ENCODE measurements around the gene THBS1.

Gene THBS1

DNA sequence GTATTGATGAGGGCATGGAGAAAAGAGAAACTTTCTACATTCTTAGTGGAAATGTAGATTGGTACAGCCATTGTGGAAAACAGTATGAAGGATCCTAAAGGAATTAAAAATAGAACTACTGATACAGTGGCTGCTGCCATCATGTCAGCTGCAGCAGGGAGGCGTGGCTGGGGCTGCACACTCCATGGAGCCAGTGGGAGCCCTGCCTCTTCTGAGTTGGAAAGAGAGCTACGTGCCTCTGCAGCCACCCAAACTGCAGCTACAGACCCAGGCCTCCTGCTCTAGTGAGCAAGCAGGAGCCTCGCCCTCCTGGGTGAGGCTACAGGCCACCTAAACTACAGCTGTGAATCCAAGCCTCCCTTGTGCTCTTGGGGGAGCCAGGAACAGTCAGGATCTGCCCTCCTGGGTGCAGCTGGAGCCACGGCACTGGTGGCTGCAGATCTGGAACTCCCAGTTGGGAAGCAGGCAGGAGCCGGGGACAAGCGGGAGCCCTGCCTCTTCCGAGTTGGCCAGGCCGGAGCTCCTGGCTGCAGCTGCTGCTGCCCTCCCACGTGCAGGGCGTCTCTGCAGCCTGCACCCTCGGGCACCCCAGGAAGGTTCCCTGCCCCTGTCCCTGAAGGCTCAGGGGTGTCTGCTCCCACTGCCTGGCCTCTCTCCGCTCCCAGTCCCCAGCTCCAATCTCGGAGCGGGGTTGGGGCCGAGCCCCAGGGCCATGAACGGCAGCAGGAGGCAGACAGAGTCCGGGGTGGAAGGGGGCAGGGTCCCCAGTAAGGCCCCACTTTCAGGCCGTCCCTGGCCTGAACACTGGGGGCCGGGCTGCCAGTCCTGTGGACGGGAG, 64.5 kb downstream of the THBS1 start:
- TF ChIP-seq, protein P1, sequence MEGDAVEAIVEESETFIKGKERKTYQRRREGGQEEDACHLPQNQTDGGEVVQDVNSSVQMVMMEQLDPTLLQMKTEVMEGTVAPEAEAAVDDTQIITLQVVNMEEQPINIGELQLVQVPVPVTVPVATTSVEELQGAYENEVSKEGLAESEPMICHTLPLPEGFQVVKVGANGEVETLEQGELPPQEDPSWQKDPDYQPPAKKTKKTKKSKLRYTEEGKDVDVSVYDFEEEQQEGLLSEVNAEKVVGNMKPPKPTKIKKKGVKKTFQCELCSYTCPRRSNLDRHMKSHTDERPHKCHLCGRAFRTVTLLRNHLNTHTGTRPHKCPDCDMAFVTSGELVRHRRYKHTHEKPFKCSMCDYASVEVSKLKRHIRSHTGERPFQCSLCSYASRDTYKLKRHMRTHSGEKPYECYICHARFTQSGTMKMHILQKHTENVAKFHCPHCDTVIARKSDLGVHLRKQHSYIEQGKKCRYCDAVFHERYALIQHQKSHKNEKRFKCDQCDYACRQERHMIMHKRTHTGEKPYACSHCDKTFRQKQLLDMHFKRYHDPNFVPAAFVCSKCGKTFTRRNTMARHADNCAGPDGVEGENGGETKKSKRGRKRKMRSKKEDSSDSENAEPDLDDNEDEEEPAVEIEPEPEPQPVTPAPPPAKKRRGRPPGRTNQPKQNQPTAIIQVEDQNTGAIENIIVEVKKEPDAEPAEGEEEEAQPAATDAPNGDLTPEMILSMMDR (IDR thresholded peaks at IDR 0.05; ENCODE audit: unreplicated experiment in 3 of 3) = no peak
- Mint-ChIP-seq H3K36me3 (ENCODE audit: low read depth) (no peaks in the 10 kb centered on the region), H3K4me3 (no peak overlapping the region), H3K27ac (no peak overlapping the region), H3K27me3 (ENCODE audit: low read depth) (peaks cover 2% of the 10 kb centered on the region), H3K4me1 (peaks cover 25% of the 10 kb centered on the region), H3K9me3 (no peaks in the 10 kb centered on the region)

DNA sequence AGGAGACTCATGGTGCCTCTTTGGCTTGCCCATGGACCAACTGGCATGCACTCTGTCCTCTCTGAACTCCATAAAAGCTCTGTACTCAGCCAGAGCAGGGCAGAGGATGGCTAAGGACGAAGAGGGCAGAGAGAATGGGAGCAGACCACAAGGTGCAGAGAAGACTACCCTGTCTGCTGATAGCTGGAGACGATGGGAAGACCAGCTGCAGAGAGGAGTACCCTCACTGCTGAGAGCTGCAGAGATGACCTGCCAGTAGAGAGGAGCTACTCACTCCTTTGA, 65.0 kb downstream of the THBS1 start:
- H3K4me3 Mint-ChIP-seq = no peak overlapping the region
- no peaks in the 10 kb centered on the region for H3K9me3 Mint-ChIP-seq
- H3K27ac Mint-ChIP-seq = no peak overlapping the region
- H3K27me3 Mint-ChIP-seq (ENCODE audit: low read depth) = peaks cover 7% of the 10 kb centered on the region
- TF ChIP-seq, protein P1 (IDR thresholded peaks at IDR 0.05; ENCODE audit: unreplicated experiment in 3 of 3) = no peak
- peaks cover 25% of the 10 kb centered on the region for H3K4me1 Mint-ChIP-seq
- no peaks in the 10 kb centered on the region for H3K36me3 Mint-ChIP-seq (ENCODE audit: low read depth)

DNA sequence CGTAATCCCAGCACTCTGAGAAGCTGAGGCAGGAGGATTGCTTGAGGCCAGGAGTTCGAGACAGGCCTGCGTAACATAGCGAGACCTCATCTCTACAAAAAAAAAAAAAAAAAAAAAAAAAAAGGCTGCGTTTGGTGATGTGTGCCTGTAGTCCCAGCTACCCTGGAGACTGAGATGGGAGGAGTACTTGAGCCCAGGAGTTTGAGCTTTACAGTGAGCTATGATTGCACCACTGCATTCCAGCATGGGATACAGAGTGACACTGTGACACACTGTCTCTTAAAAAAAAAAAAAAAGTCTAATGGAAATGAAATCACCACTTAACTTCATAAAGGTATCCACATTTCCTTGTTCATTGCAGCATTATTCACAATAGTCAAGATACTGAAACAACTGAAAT, 65.5 kb downstream of the THBS1 start:
- H3K27ac Mint-ChIP-seq = no peak overlapping the region
- peaks cover 7% of the 10 kb centered on the region for H3K27me3 Mint-ChIP-seq (ENCODE audit: low read depth)
- TF ChIP-seq, protein P1 (IDR thresholded peaks at IDR 0.05; ENCODE audit: unreplicated experiment in 3 of 3) = no peak
- H3K36me3 Mint-ChIP-seq (ENCODE audit: low read depth) = no peaks in the 10 kb centered on the region
- H3K4me1 Mint-ChIP-seq = peaks cover 23% of the 10 kb centered on the region
- no peak overlapping the region for H3K4me3 Mint-ChIP-seq
- H3K9me3 Mint-ChIP-seq = no peaks in the 10 kb centered on the region

Measured in nephron (organoid).